GM21619 (cell line): ENCODE results near the gene DISC1.
"Not testable (repeated sequence)": the region's sequence is repeated elsewhere in the genome, so short reads cannot be mapped to it uniquely, and the experiment has no call there.

Experiments
- ATAC-seq: cut with Tn5 transposase; IDR thresholded peaks from one replicate; pipeline ENCODE4 v1.9.1; 2021; ENCODE audit not compliant: unreplicated experiment

DISC1 gene

GRCh38 chr1:231871878-231872277 lies 245.3 kb downstream of the DISC1 start:
- no peak for ATAC-seq

GRCh38 chr1:231872461-231872910 lies 245.9 kb downstream of the DISC1 start:
- no peak for ATAC-seq

DNA sequence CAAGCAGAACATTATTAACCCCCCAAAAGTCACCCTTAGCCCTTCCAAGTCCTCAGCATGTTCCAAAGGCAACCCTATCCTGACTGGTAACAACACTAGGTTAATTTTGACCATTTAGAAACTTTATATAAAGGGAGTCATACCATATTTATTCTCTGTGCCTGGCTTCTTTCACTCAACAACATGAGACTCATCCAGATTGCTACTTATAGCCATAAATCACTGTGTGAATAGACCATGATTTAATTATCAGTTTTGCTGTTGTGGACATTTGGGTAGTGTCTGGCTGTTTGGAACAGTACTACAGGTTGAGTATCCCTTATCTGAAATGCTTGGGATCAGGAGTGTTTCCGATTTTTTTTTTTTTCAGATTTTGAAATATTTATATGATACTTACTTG lies 252.1 kb downstream of the DISC1 start:
- no peak for ATAC-seq

DNA sequence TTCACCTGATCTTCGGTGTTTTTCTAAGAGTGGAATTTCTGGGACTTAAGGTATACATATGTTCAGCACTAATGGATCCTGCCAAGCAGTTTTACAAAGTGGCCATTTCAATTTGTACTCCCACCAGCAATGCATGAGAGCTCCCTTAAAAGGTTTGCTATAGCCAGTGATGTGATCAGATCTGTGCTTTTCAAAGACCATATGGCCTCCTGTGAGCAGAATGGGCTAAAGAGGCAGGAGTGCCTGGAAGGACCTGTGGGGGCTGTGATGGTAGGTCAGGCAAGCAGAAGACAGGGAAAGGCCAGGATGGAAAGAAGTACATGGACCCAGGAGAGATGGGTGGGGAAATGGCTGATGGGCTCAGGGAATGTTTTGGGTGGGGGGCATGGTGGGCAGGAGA lies 252.7 kb downstream of the DISC1 start:
- no peak for ATAC-seq

GRCh38 chr1:231882333-231882732 lies 255.7 kb downstream of the DISC1 start:
- ATAC-seq: no peak

- no peak for ATAC-seq
These were observed 256.2 kb downstream of the DISC1 start for GRCh38 chr1:231882790-231883189.

DNA sequence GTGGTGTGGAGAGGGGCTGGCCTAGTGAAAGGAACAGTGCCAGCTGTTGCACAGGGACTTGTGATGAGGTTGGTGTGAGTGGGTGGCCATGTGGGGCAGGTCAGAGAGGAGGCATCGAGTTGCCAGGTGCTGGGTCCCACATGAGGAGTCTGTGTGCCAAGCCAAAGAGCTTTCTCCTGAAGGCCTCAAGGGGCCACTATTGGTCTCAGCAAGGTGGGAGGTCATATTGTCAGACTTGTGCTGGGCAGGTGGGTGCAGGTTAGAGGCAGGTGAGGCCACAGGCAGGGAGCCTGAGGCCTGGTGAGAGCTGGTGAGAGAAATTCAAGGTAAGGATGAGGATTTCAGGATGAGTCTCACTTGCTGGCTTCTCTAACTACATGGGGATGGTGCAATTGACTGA lies 256.8 kb downstream of the DISC1 start:
- no peak for ATAC-seq

DNA sequence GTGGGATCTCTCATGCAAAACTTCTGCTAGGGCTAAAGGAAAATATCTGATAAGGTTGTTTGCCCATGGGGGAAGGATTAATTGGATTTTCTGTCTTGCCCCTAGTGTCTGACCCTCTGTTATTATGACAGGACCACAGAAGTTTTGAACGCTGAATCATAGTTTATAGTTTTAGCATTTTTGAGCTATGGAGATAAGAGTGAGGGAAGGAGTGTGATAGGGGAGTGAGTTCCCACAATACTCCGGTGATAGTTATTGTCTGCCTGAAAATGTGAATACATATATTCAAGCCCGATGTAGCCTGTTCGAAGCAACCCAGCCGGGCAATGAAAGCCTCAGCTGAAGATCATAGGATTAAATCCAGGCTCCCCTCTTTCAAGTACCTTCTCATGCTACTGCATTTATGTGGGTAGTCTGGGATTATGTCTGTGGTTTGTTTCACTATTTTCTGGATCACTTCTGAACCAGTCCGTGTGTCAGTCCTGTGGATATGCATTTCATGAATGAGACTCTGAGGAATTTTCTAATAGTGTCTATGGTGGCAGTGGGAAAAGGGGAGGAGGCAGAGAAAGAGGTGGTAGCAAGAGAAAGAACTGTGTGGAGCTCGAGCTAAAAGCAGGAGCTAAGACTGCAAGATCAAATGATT lies 258.7 kb downstream of the DISC1 start:
- ATAC-seq: no peak

DNA sequence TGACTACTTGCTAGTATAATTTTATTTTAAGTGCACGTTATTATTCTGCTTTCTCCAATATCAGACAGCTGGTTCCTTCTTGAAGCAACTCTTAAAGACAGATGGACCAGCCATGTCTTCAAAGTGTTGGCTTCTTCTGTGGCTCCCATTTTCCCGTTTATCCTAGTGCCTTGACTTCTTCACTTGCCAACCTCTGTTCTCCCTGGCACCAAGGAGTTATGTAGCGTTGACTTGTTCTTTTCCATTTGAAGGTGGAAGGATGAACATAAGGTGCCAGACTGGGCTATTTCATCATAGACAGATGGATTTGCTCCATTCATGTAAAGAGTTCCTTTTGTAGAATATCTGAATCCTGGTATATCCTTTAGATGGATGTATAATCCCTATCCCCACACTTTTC lies 260.6 kb downstream of the DISC1 start:
- ATAC-seq: no peak

- ATAC-seq: no peak
These were observed 261.3 kb downstream of the DISC1 start for GRCh38 chr1:231887866-231888265.

- no peak for ATAC-seq
These were observed 264.2 kb downstream of the DISC1 start for GRCh38 chr1:231890791-231891190.

- no peak for ATAC-seq
These were observed 267.0 kb downstream of the DISC1 start for GRCh38 chr1:231893400-231894102.

- ATAC-seq: no peak
These were observed 270.2 kb downstream of the DISC1 start for GRCh38 chr1:231896806-231897205.

- ATAC-seq: no peak
These were observed 272.5 kb downstream of the DISC1 start for GRCh38 chr1:231899046-231899445.

DNA sequence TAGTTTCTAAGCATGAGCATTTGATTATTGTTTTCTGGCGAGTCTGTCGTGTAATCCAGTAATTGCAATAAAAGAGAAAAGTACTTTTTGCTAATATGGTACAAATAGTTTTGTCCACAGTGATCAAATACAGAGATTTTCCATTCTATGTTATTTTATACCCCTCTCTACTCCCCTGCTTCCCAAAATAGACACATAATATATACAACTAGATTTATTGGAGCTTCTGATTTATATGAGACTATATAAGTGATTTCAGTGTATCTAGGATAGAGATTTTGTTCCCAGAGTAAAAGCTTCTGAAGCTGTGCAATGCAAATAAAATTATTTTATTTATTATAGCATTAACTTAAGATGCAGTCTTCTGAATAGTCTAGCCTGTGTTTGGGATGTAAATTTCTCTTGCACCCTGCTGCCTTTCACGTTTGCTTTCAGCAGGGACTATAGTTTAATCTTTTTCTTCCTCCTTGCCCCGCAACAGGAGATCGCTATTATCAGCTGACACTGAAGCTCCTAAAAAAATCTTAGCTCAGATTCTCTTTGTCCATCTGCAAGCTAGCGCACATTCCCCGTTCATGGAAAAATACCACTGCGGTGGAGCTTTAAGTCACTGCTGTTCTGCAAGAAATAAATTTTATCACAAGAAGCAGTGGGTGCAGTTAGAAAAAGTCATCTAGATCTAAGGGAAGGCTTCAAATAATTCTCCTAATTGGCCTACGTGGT lies 273.3 kb downstream of the DISC1 start:
- ATAC-seq: no peak

DNA sequence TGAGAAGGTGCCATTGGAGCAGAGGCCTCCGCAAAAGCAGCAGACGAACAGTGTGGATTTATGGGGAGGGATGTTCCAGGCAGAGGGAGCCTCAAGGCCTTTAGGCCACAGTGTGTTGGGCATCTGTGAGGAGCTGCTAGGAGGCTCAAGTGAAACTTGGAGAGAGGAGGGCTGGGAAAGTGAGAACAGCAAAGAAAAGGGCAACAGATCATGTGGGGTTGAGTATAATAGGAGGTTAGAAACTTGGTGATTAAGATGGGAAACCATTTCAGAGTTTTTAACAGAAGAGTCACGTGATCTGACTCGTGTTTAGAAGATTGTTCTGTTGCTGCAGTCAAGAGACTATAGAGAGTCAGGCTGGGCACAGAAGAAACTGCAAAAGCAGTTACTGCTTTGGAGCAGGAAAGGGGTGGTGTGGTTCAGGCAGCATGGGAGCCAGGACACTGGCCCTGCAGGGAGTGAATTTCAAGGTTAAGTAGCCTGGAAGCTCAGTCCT lies 277.0 kb downstream of the DISC1 start:
- ATAC-seq: no peak

DNA sequence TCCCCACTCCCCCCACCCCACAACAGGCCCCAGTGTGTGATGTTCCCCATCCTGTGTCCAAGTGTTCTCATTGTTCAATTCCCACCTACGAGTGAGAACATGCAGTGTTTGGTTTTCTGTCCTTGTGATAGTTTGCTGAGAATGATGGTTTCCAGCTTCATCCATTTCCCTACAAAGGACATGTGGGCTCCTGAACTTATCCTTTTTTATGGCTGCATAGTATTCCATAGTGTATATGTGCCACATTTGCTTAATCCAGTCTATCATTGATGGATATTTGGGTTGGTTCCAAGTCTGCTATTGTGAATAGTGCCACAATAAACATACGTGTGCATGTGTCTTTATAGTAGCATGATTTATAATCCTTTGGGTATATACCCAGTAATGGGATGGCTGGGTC lies 280.7 kb downstream of the DISC1 start:
- ATAC-seq: not testable (repeated sequence)

DNA sequence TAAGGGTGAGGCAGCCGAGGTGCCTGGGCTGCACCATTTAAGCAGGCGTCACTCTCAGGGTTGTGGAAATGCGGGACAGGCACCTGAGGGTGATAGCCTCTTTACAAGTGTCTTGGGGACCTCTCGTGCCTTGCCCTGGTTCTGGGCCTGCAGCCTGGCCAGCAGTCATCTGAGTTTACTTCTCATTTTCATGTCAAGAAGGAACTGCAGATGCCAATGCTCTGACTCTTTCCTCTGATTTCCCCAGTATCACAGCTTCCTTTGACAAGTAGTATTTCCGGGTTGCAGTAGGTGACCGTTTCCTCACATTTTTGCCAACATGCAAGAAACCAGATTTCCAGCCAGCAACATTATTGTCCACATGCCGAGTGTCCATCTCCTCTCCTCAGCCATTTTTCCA lies 286.9 kb downstream of the DISC1 start:
- no peak for ATAC-seq

- ATAC-seq: no peak
These were observed 291.8 kb downstream of the DISC1 start for GRCh38 chr1:231918239-231919015.

- ATAC-seq: no peak
These were observed 292.8 kb downstream of the DISC1 start for GRCh38 chr1:231919239-231919885.

GRCh38 chr1:231919886-231920285 lies 293.3 kb downstream of the DISC1 start:
- ATAC-seq: no peak
